Measurements from ENCODE around the gene LACTBL1. TPM values are rescaled to one million over a fixed set of nuclear protein-coding genes. Genes with fewer than 3 reads are reported as not detected.

Gene LACTBL1
- total and polyA plus RNA-seq, 2 experiments from 2014 or later: not detected

DNA sequence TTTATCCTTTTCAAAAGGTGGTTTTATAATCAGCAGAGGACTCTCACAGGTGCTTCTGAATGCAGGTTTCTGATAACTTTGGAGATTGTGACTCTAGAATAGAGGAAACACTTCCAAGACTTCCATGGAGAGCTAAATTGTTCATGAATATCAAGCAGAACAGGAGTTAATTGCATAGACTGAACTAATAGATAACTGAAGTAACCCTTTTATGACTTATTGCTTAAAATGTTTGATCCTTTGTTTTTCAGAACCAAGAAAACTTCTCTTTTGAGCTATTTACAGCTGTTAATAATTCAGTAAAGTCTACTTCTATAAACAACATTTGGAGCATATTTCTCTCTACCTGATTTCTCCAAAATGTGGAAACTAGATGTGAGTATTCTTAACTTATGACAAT lies 23.1 kb upstream of the LACTBL1 start:
- H2AFZ ChIP-seq: no peak overlapping the region
- no peaks in the 10 kb centered on the region for H3K27me3 ChIP-seq (ENCODE audit: insufficient read depth)
- H3K36me3 Mint-ChIP-seq (ENCODE audit: low read depth): peaks cover 9% of the 10 kb centered on the region; the same call in 2 of the 3 replicates
- H3K27ac ChIP-seq (ENCODE audit: low read depth): no peak overlapping the region
- DNase-seq (ENCODE audit: low spot score): no peak
- no peak overlapping the region for H3K4me3 Mint-ChIP-seq
- H3K4me1 Mint-ChIP-seq: no peaks in the 10 kb centered on the region
- H3K27me3 Mint-ChIP-seq (ENCODE audit: insufficient read depth, low read depth, poor library complexity): peaks cover 1% of the 10 kb centered on the region
- no peak overlapping the region for H3K27ac Mint-ChIP-seq
- H3K79me2 ChIP-seq (replicated peaks; ENCODE audit: insufficient read depth): no peaks in the 10 kb centered on the region
- H3K9me2 ChIP-seq (ENCODE audit: insufficient read depth): 0 out of 2 replicates have a peak, but pooled peaks cover 3% of the 10 kb centered on the region
- TF ChIP-seq CREB1 (CRISPR knock-in tag; IDR thresholded peaks at IDR 0.05; ENCODE audit: low read depth): no peak
- no peak for TF ChIP-seq ZNF462 (CRISPR knock-in tag; IDR thresholded peaks at IDR 0.05)
- no peak for TF ChIP-seq POLR2AphosphoS5 (IDR thresholded peaks at IDR 0.05; ENCODE audit: low read depth)
- no peak for TF ChIP-seq STAT1 (IDR thresholded peaks at IDR 0.05; ENCODE audit: unreplicated experiment)
- no peak for TF ChIP-seq ZNF114 (CRISPR knock-in tag; IDR thresholded peaks at IDR 0.05)
- no peak for TF ChIP-seq ZNF331 (CRISPR knock-in tag; IDR thresholded peaks at IDR 0.05; ENCODE audit: low read depth)
- TF ChIP-seq EZH2phosphoT487 (IDR thresholded peaks at IDR 0.05; ENCODE audit: unreplicated experiment): no peak
- no peak for TF ChIP-seq JUNB (IDR thresholded peaks at IDR 0.05; ENCODE audit: unreplicated experiment)
- TF ChIP-seq CTCF (conservative IDR thresholded peaks at IDR 0.05; ENCODE audit: low read depth in 2 of 2): no peak
- TF ChIP-seq NANOG (IDR thresholded peaks at IDR 0.05; ENCODE audit: borderline replicate concordance): no peak
- no peak for TF ChIP-seq REST (IDR thresholded peaks at IDR 0.05; ENCODE audit: unreplicated experiment)
- TF ChIP-seq, protein P1, sequence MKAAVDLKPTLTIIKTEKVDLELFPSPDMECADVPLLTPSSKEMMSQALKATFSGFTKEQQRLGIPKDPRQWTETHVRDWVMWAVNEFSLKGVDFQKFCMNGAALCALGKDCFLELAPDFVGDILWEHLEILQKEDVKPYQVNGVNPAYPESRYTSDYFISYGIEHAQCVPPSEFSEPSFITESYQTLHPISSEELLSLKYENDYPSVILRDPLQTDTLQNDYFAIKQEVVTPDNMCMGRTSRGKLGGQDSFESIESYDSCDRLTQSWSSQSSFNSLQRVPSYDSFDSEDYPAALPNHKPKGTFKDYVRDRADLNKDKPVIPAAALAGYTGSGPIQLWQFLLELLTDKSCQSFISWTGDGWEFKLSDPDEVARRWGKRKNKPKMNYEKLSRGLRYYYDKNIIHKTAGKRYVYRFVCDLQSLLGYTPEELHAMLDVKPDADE (IDR thresholded peaks at IDR 0.05): no peak
- no peak for TF ChIP-seq EZH2 (IDR thresholded peaks at IDR 0.05; ENCODE audit: low read depth, unreplicated experiment)
- no peaks in the 10 kb centered on the region for H3F3A ChIP-seq (replicated peaks; ENCODE audit: low read depth)
- H4K20me1 ChIP-seq (replicated peaks; ENCODE audit: insufficient read depth): no peaks in the 10 kb centered on the region
- no peak for ATAC-seq
- no peak overlapping the region for H3K4me3 ChIP-seq
- peaks cover 5% of the 10 kb centered on the region; the same call in 1 of the 2 replicates for H3K36me3 ChIP-seq (ENCODE audit: insufficient read depth)
- H3K4me2 ChIP-seq: no peak overlapping the region
- H3K4me1 ChIP-seq (ENCODE audit: insufficient read depth): no peaks in the 10 kb centered on the region
- peaks cover 28% of the 10 kb centered on the region for H3K9me3 Mint-ChIP-seq
